Neural cell (in vitro differentiated cells): Measurements from ENCODE around the gene ZNF142.

Experiments
- CTCF ChIP-seq: fragments of 450-650 bp; IDR thresholded peaks from 2 replicates; pipeline ENCODE4 v1.5.1; 2014; ENCODE audit warnings: antibody characterized with exemption, mild to moderate bottlenecking, moderate library complexity; ENCODE audit not compliant: poor library complexity, severe bottlenecking
- EZH2 ChIP-seq: fragments of 200-600, 300-800 bp; shearing (Covaris generic), sonication (generic); IDR thresholded peaks from 2 replicates; pipeline ENCODE4 v1.6.1; 2014; ENCODE audit warnings: antibody characterized with exemption, low read length, borderline replicate concordance, mild to moderate bottlenecking; ENCODE audit not compliant: insufficient read depth, poor library complexity, severe bottlenecking
- RAD21 ChIP-seq: fragments of 450-650 bp; conservative IDR thresholded peaks from 2 replicates; pipeline ENCODE4 v1.6.1; 2014; ENCODE audit warnings: antibody characterized with exemption, mild to moderate bottlenecking, moderate library complexity

GRCh38 chr2:218694405-218695145, 35.2 kb upstream of the ZNF142 start:
- no peak for TF ChIP-seq RAD21
- no peak for TF ChIP-seq EZH2
- TF ChIP-seq CTCF = no peak
